ENCODE measurements around the gene GABARAPL2.

Gene GABARAPL2

DNA sequence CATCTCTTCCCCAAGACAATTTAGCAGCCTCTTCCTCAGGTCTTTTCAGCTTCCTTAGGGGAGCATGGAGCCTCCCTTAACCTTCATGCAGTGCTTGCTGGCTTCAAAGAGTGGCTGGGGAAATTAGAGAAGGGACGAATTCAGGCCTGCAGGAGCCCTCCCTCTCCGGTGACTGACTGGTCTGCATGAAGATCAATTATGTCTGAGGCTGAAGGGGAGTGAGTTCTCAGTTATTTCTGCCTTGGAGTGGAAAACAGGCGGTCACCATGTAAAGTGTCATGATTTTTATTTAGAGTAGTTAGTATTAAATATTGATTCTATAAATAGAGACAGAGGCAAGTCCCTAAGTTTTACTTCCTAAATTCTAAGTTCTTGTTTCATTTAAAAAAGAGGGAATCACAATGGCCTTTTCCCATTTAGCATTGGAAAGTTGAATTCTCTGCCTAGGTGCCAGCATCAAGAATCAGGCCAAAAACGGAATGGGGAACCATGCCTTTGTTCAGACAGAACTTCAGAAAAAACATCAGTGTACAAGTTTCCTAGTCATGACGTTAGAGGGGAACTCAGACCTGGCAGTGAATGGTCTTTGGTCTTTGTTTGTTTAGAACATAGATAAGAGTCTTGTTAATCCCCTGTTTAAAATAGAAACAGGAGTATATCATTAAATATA lies 4.4 kb downstream of the GABARAPL2 start:
- ChIA-PET POLR2A (interaction anchor here (0.7 kb wide), 1 partner anchor 708 kb away, joined by 3 read pairs; no protein-coding TSS in a partner anchor), CTCF (no interaction called here)
- H3K27ac ChIP-seq (ENCODE audit: extremely low read depth, low read depth, low read length) = no peak overlapping the region
- no peaks in the 10 kb centered on the region for H3K9me3 ChIP-seq (ENCODE audit: control insufficient read depth, insufficient read depth, low read depth, low read length)
- no peak for TF ChIP-seq ZNF510 (tag by site-specific recombination; IDR thresholded peaks at IDR 0.05; ENCODE audit: insufficient replicate concordance)
- TF ChIP-seq, protein P1, sequence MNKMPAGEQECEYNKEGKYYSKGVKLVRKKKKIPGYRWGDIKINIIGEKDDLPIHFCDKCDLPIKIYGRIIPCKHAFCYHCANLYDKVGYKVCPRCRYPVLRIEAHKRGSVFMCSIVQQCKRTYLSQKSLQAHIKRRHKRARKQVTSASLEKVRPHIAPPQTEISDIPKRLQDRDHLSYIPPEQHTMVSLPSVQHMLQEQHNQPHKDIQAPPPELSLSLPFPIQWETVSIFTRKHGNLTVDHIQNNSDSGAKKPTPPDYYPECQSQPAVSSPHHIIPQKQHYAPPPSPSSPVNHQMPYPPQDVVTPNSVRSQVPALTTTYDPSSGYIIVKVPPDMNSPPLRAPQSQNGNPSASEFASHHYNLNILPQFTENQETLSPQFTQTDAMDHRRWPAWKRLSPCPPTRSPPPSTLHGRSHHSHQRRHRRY (tag by site-specific recombination; IDR thresholded peaks at IDR 0.05) = no peak
- TF ChIP-seq ZNF768 (tag by site-specific recombination; IDR thresholded peaks at IDR 0.05) = no peak
- TF ChIP-seq KLF8 (tag by site-specific recombination; IDR thresholded peaks at IDR 0.05) = no peak
- peaks cover 27 to 78% of the 10 kb centered on the region in 2 experiments for H3K36me3 ChIP-seq (ENCODE audit: control insufficient read depth in 2 of 2, insufficient read depth in 1 of 2, low read length in 2 of 2)
- H3K4me1 ChIP-seq (ENCODE audit: control insufficient read depth, insufficient read depth, low read length) = no peaks in the 10 kb centered on the region
- H3K4me3 ChIP-seq (ENCODE audit: low read depth, low read length) = no peak overlapping the region

DNA sequence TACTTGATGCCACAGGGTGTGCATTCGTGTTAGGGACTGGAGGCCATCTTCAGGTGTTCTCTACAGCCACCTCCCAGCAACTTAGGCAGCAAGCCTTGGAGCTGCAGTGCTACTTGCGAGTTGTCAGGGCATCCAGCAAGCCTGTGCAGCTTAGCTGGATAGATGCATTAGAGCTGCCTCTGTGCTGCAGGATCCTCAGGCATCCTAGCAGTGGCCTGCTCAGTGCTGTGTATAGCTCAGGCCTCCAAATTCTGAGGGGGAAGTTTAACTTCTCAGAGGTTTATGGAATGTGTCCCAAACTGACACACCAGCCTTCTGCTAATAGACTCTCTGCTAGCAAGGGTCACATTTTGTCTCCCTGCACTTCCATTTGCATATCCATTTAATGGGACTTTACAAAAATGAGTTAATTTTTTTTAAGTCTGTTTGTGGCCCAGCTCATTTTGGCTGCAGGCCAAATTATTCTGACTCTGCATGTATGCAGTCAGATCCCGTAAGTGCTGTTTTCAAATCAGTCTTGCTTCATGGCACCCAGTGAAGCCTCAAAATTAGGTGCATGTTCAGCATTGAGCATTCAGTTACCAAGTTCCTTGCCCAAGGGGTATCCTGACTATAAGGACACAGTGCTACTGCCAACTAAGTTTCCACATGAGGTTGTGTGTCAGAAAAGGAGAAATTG lies 6.8 kb downstream of the GABARAPL2 start:
- H3K36me3 ChIP-seq (ENCODE audit: control insufficient read depth in 2 of 2, insufficient read depth in 1 of 2, low read length in 2 of 2) = peaks cover 31 to 95% of the 10 kb centered on the region in 2 experiments
- CTCF ChIA-PET = interaction anchor here (0.7 to 1.4 kb wide), 2 partner anchors 55 to 108 kb away, joined by 3 read pairs; no protein-coding TSS in a partner anchor

DNA sequence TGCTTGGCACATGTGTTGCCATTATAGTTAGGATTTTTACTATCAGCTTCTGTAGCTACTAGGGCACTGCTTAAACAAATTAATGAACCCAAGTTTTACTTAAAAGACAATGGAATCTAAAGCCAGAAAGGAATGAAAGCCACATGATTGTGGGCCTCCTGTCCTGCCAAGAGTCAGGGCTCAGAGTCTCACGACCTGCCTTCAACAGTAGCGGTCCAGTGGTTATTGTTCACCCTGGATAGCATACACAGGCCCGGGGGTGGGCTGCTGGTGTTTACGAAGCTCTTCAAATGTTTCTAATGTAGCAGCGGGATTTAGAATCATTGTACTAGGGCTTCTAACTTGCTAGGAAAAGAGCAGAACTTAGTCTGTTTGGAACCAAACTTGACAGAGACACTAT lies 7.8 kb downstream of the GABARAPL2 start:
- Histone ChIP-seq H3K36me3 (ENCODE audit: control insufficient read depth in 2 of 2, insufficient read depth in 1 of 2, low read length in 2 of 2) (peaks cover 35 to 95% of the 10 kb centered on the region in 2 experiments), H3K27ac (ENCODE audit: extremely low read depth, low read depth, low read length) (no peak overlapping the region), H3K9me3 (ENCODE audit: control insufficient read depth, insufficient read depth, low read depth, low read length) (no peaks in the 10 kb centered on the region), H3K4me3 (ENCODE audit: low read depth, low read length) (no peak overlapping the region), H3K4me1 (ENCODE audit: control insufficient read depth, insufficient read depth, low read length) (no peaks in the 10 kb centered on the region)
- CTCF ChIA-PET = interaction anchor here (0.9 to 1.4 kb wide), 2 partner anchors 56 to 375 kb away, joined by 3 read pairs; no protein-coding TSS in a partner anchor
- POLR2A ChIA-PET = no interaction called here
- TF ChIP-seq ZSCAN30 (tag by site-specific recombination; IDR thresholded peaks at IDR 0.05) (no peak), KLF8 (tag by site-specific recombination; IDR thresholded peaks at IDR 0.05) (no peak), ZNF501 (tag by site-specific recombination; IDR thresholded peaks at IDR 0.05) (no peak), KLF16 (tag by site-specific recombination; IDR thresholded peaks at IDR 0.05) (no peak), ZNF433 (tag by site-specific recombination; IDR thresholded peaks at IDR 0.05; ENCODE audit: low read depth) (no peak), ZNF785 (tag by site-specific recombination; IDR thresholded peaks at IDR 0.05) (no peak), OSR2 (tag by site-specific recombination; IDR thresholded peaks at IDR 0.05) (no peak), ZFP41 (tag by site-specific recombination; IDR thresholded peaks at IDR 0.05; ENCODE audit: borderline replicate concordance) (no peak), ZNF324 (tag by site-specific recombination; IDR thresholded peaks at IDR 0.05) (no peak), ZNF248 (tag by site-specific recombination; IDR thresholded peaks at IDR 0.05) (no peak), EGR2 (tag by site-specific recombination; IDR thresholded peaks at IDR 0.05; ENCODE audit: low read depth) (no peak)
- TF ChIP-seq, protein P2, sequence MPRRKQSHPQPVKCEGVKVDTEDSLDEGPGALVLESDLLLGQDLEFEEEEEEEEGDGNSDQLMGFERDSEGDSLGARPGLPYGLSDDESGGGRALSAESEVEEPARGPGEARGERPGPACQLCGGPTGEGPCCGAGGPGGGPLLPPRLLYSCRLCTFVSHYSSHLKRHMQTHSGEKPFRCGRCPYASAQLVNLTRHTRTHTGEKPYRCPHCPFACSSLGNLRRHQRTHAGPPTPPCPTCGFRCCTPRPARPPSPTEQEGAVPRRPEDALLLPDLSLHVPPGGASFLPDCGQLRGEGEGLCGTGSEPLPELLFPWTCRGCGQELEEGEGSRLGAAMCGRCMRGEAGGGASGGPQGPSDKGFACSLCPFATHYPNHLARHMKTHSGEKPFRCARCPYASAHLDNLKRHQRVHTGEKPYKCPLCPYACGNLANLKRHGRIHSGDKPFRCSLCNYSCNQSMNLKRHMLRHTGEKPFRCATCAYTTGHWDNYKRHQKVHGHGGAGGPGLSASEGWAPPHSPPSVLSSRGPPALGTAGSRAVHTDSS (tag by site-specific recombination; IDR thresholded peaks at IDR 0.05) = no peak

More for the DNA sequence above, 6.8 kb downstream of the GABARAPL2 start:
- POLR2A ChIA-PET = no interaction called here
- Histone ChIP-seq H3K27ac (ENCODE audit: extremely low read depth, low read depth, low read length) (no peak overlapping the region), H3K9me3 (ENCODE audit: control insufficient read depth, insufficient read depth, low read depth, low read length) (no peaks in the 10 kb centered on the region), H3K4me1 (ENCODE audit: control insufficient read depth, insufficient read depth, low read length) (no peaks in the 10 kb centered on the region), H3K4me3 (ENCODE audit: low read depth, low read length) (no peak overlapping the region)
- TF ChIP-seq ZNF837 (tag by site-specific recombination; IDR thresholded peaks at IDR 0.05) = no peak
- TF ChIP-seq, protein P3, sequence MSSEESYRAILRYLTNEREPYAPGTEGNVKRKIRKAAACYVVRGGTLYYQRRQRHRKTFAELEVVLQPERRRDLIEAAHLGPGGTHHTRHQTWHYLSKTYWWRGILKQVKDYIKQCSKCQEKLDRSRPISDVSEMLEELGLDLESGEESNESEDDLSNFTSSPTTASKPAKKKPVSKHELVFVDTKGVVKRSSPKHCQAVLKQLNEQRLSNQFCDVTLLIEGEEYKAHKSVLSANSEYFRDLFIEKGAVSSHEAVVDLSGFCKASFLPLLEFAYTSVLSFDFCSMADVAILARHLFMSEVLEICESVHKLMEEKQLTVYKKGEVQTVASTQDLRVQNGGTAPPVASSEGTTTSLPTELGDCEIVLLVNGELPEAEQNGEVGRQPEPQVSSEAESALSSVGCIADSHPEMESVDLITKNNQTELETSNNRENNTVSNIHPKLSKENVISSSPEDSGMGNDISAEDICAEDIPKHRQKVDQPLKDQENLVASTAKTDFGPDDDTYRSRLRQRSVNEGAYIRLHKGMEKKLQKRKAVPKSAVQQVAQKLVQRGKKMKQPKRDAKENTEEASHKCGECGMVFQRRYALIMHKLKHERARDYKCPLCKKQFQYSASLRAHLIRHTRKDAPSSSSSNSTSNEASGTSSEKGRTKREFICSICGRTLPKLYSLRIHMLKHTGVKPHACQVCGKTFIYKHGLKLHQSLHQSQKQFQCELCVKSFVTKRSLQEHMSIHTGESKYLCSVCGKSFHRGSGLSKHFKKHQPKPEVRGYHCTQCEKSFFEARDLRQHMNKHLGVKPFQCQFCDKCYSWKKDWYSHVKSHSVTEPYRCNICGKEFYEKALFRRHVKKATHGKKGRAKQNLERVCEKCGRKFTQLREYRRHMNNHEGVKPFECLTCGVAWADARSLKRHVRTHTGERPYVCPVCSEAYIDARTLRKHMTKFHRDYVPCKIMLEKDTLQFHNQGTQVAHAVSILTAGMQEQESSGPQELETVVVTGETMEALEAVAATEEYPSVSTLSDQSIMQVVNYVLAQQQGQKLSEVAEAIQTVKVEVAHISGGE (tag by site-specific recombination; conservative IDR thresholded peaks at IDR 0.05; ENCODE audit: low read depth) = no peak
- no peak for TF ChIP-seq ZNF747 (tag by site-specific recombination; IDR thresholded peaks at IDR 0.05)
- TF ChIP-seq ZNF629 (tag by site-specific recombination; IDR thresholded peaks at IDR 0.05) = no peak
- TF ChIP-seq SETDB1 (IDR thresholded peaks at IDR 0.05; ENCODE audit: insufficient read length, low read length) = no peak
- TF ChIP-seq ZNF266 (tag by site-specific recombination; IDR thresholded peaks at IDR 0.05; ENCODE audit: low read depth) = no peak
- no peak for TF ChIP-seq SP2 (tag by site-specific recombination; IDR thresholded peaks at IDR 0.05)
- no peak for TF ChIP-seq RBAK (tag by site-specific recombination; IDR thresholded peaks at IDR 0.05)
- TF ChIP-seq ZNF510 (tag by site-specific recombination; IDR thresholded peaks at IDR 0.05; ENCODE audit: insufficient replicate concordance) = no peak
- TF ChIP-seq ZNF48 (tag by site-specific recombination; IDR thresholded peaks at IDR 0.05) = no peak
- TF ChIP-seq, protein P4, sequence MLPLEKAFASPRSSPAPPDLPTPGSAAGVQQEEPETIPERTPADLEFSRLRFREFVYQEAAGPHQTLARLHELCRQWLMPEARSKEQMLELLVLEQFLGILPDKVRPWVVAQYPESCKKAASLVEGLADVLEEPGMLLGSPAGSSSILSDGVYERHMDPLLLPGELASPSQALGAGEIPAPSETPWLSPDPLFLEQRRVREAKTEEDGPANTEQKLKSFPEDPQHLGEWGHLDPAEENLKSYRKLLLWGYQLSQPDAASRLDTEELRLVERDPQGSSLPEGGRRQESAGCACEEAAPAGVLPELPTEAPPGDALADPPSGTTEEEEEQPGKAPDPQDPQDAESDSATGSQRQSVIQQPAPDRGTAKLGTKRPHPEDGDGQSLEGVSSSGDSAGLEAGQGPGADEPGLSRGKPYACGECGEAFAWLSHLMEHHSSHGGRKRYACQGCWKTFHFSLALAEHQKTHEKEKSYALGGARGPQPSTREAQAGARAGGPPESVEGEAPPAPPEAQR (tag by site-specific recombination; IDR thresholded peaks at IDR 0.05) = no peak
- no peak for TF ChIP-seq TRIM28 (IDR thresholded peaks at IDR 0.05; ENCODE audit: borderline replicate concordance, low read length)
- no peak for TF ChIP-seq ZFP69B (tag by site-specific recombination; IDR thresholded peaks at IDR 0.05)

Measured in HEK293 (cell line).